ENCODE measurements around the gene CDH19. TPM values are rescaled to one million over a fixed set of nuclear protein-coding genes. Genes with fewer than 3 reads are reported as not detected.
A peak's percentile ranks its signal among the peaks of the same experiment; 100 is the strongest.

The CDH19 gene
- total RNA-seq = 0.24 TPM

- no peak for ATAC-seq
Observed at GRCh38 chr18:66603941-66604627, at the start of gene CDH19. TSS of gene CDH19 (minus strand) at chr18:66604090. CDS start at chr18:66572204, 31,886 bp downstream.

DNA sequence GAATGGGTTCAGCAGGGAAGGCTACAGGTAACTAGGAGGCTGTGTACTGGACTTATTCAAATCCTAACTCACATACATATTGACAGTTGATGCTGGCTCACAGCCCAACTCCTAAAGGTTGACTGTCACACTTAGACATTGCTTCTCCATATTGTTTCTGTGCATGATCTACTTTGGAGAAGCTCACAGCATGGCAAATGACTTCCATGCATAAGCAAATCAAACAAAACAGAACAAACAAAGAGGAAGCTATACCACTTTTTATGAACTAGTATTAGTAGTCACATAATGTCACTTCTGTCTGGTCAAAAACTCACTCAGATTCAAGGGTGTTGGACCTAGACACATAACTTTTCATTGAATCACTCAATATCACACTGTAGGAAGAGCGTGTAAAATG is 43.8 kb upstream of the CDH19 start:
- ATAC-seq = no peak

GRCh38 chr18:66646609-66647008 is 42.7 kb upstream of the CDH19 start:
- ATAC-seq = no peak

GRCh38 chr18:66645983-66646382 is 42.1 kb upstream of the CDH19 start:
- ATAC-seq = no peak

GRCh38 chr18:66641056-66641455 is 37.2 kb upstream of the CDH19 start:
- no peak for ATAC-seq

GRCh38 chr18:66640431-66640830 is 36.5 kb upstream of the CDH19 start:
- ATAC-seq = no peak

GRCh38 chr18:66638856-66639629 is 35.2 kb upstream of the CDH19 start:
- ATAC-seq = no peak

DNA sequence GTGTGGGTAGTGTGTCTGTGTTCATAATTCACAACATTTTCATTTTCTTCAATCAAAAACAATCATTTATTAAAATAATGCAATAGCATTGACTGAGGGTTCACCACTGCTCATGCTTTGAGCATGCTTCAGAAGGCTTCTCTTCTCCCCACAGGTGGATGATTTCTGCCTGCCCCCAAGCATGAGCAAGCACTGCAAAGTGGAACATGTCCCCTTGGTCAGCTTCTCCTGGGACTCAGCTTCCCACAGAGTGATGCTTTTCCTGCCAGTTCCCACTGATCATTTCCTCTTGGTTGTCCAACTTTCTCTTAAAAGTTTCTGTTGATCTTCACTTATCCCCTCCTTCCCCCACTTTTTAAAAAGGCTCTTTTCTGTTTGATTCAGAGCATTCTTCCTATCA is 31.5 kb upstream of the CDH19 start:
- no peak for ATAC-seq

DNA sequence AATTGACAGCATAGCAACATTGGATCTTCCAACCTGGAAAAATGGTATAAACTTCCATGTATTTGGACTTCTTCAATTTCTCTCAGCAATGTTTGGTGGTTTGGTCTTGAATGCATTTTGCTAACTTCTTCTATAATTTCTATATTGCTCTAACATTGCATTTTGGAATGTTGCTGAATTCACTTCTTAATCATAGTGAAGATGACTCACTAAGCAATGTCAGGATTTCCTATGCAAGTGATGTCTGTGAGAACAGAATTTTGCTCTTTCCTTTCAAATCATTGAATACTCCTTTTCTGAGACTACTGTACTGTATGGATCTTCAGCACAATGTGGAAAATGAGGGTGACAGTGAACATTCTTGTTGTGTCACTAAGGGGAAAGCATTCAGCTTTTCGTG is 28.9 kb upstream of the CDH19 start:
- ATAC-seq = no peak

- no peak for ATAC-seq
Observed at GRCh38 chr18:66630831-66631230, 26.9 kb upstream of the CDH19 start.

DNA sequence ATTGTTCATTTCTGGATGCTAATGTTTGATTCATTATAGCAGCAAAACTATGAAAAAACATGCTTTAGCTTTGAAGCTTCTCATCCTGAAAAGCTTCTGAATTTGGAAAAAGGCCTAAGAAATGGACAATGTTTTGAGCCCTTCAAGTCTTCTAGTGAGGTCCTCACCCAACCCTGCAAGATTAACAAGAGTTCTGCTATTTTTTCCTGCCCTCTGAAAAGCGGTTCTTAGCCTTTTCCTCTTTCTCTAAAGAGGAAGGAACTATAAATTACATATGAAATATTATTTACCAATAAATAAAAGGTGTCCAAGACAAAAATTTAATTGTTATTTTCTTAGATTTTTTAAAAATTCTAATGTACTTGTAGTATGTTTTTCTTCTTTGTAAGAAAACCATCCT is 19.9 kb upstream of the CDH19 start:
- ATAC-seq = no peak

DNA sequence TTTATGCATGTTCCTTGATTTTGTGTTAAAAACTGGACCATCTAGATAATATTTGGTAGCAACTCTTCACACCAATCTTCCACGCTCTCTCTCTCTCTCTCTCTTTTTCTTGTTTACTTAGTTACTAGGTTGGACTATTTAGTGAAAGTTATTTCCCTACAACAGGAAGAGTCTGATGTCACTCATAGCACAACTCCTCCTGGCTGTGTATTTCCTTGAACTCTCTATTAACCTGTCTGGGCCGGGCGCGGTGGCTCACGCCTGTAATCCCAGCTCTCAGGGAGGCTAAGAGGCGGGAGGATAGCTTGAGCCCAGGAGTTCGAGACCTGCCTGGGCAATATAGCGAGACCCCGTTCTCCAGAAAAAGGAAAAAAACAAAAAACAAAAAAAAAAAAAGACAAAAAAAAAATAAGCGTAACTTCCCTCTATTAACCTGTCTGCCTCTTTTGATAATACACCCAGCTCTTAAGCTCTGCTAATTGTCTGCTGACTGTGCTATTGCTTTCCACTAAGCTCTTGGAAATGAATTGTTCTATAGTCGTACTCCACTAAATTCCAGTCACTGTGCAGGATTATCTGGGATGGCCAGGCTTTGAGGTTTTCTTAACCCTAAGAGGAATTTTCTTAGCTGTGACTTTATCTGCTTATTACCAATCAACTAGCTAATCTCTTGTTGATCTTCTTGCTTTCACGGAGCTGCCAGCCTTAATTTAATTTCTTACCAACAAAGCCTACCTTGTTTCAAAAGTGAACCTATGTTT is 18.1 kb upstream of the CDH19 start:
- ATAC-seq = no peak

DNA sequence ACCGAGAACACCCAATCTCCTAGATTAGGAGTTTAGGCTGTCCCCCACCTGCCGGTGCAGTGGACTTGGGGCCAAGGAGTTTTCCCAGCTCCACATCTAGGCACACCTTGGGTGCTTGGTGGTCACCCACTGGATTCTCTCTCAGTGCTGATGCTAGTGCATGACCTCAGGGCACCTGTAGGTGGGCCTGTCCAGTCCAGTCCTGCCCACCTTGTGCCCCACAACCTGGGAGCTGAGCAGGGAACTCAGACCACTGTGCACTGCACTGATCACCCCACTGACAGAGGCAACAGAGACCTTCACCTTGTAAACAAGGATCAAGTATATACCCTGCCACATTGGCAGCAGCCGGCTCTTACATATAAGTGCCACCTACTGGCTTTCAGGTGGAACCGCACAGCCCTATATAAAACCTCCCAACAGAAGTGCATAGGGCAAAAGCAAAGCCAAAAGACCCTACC is 12.7 kb upstream of the CDH19 start:
- ATAC-seq = peak; percentile 13

GRCh38 chr18:66615176-66615575 is 11.3 kb upstream of the CDH19 start:
- no peak for ATAC-seq

- no peak for ATAC-seq
Observed at GRCh38 chr18:66607632-66608031, 3.7 kb upstream of the CDH19 start.

GRCh38 chr18:66601649-66602048 is 2.2 kb downstream of the CDH19 start:
- no peak for ATAC-seq

DNA sequence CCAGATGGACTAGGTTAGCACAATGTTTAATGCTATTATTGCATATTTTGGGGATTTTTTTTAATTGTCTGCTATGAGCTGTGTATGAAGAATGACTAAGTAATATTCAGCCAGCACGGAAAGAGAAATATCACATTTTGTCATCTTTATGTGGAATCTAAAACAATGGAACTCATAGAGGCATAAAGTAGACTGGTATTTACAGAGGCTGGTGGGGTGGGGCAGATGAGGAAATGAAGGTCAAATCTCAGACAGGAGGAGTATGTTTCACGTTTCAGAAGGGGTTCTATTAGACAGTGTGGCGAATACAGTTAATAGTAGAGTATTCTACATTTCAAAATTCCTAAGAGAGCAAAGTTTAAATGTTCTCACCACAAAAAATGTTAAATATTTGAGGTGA is 4.7 kb downstream of the CDH19 start:
- no peak for ATAC-seq

- ATAC-seq = no peak
Observed at GRCh38 chr18:66587430-66587829, 16.5 kb downstream of the CDH19 start.

DNA sequence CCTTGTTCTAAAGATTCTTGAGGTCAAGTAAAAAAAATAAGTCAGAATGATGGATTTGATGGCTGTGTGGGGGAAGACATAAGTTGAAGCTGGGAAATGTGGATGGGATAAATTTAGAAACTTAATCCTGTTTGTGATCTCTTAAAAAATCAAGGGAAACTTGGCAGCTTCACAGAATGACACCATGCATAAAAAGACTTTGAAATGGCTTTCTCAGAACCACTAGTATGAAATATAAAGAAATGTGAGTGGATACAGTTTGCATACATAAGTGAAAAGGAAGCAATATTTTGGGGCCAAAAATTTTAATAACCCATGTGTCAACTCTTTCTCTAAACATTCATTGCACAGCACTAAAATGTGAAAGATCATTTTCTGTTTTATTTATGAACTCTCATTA is 21.7 kb downstream of the CDH19 start:
- ATAC-seq = no peak

DNA sequence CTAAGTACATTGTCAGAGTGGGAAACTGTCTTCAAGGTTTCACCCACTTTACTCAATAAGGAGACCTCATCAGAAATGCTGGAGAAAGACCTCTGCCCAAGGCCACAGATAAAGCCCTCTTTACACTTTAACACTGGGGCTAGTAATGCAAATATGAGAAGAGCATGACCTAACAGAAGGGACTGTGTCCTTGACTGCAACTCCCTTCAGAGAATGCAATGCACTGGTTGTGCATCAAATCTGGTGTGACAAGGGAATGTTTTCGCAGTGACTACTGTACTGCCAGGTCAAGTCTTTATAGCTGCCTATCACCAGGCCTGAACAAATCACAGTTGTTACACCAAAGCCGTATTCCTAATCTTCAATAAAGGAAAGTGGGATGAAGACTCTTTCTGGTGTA is 28.6 kb downstream of the CDH19 start:
- ATAC-seq = no peak

DNA sequence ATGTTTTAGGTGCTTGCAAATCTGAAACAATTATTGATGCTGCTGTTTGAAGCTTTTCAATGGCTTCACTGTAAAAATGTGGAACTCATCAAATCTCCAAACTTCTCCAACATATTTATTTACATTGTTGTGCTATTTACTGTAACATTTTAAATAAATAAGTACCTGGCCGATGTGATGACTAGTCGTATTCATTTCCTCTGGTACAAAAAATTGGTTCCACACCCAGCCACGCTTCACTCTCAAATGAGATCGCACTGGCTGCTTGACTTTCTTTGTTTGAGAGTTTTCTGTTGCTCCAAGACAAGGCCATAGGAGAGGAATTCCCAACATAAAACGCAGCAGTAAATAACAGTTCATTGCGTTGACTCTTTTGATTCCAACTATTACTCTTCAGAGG is 32.0 kb downstream of the CDH19 start:
- no peak for ATAC-seq

GRCh38 chr18:66566616-66567015 is 37.3 kb downstream of the CDH19 start:
- ATAC-seq = no peak

DNA sequence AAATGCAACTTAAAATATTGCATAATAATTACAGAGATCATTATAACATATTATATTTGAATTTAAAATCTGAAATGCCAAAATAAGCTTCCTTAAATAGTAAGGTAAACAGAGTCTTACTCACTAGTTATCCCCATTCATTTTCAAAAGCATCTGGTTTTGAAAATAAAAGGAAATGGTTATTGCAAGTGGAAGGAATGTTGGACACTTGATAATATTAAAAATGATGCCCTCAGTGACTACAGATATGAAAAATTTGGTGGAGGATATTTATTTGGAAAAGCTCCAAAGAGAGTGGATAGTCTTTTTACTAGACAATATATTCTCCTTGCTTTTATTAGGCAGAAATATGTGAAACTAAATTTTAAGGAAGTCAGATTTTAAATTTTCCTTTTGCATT is 39.7 kb downstream of the CDH19 start:
- ATAC-seq = no peak

GRCh38 chr18:66562279-66562678 is 41.6 kb downstream of the CDH19 start:
- ATAC-seq = no peak

Measured in esophagus mucosa (tissue), 1 donor.